SK-N-SH treated with all-trans-retinoic acid at 6 μM for 48 hours (cell line): ENCODE results near the gene ITFG2.

ENCODE experiments used
- ATAC-seq: fragments of 200-7000 bp; cut with Tn5 transposase; 3 replicates; pipeline ENCODE4 v1.9.1; 2020; ENCODE audit warnings: mild to moderate bottlenecking, moderate library complexity
- ARNTL ChIP-seq: fragments of 450-650 bp; formaldehyde crosslinking; IDR thresholded peaks from 2 replicates; pipeline ENCODE4 v1.5.0; 2020; ENCODE audit warnings: low read depth, mild to moderate bottlenecking, moderate library complexity, borderline replicate concordance
- BACH2 ChIP-seq: fragments of 250-450 bp; sonication (Bioruptor Pico); IDR thresholded peaks from 2 replicates; pipeline ENCODE4 v1.9.0; 2021; ENCODE audit warnings: mild to moderate bottlenecking, borderline replicate concordance
- CREB5 ChIP-seq: fragments of 250-450 bp; sonication (Bioruptor Pico); IDR thresholded peaks from 2 replicates; pipeline ENCODE4 v1.5.1; 2020; ENCODE audit warnings: low read depth, mild to moderate bottlenecking, moderate library complexity
- CSDC2 ChIP-seq: fragments of 250-450 bp; sonication (Bioruptor Pico); IDR thresholded peaks from 2 replicates; pipeline ENCODE4 v1.5.0; 2020; ENCODE audit warnings: mild to moderate bottlenecking, moderate library complexity
- GLIS3 ChIP-seq: fragments of 250-450 bp; sonication (Bioruptor Pico); IDR thresholded peaks from 2 replicates; pipeline ENCODE4 v1.5.0; 2020; ENCODE audit warnings: mild to moderate bottlenecking, moderate library complexity
- ISL1 ChIP-seq: fragments of 250-450 bp; sonication (Bioruptor Pico); IDR thresholded peaks from 2 replicates; pipeline ENCODE4 v2.1.2; 2022; ENCODE audit warnings: mild to moderate bottlenecking, moderate library complexity
- OSR1 ChIP-seq: fragments of 250-450 bp; sonication (Bioruptor Pico); IDR thresholded peaks from 2 replicates; pipeline ENCODE4 v1.8.0; 2022; ENCODE audit warnings: moderate library complexity, mild to moderate bottlenecking, inconsistent platforms
- PPARA ChIP-seq: fragments of 250-450 bp; sonication (Bioruptor Pico); IDR thresholded peaks from 2 replicates; pipeline ENCODE4 v1.5.0; 2020; ENCODE audit warnings: mild to moderate bottlenecking, borderline replicate concordance
- SNAI2 ChIP-seq: fragments of 250-450 bp; sonication (Bioruptor Pico); IDR thresholded peaks from 2 replicates; pipeline ENCODE4 v1.5.0; 2020; ENCODE audit warnings: mild to moderate bottlenecking, moderate library complexity
- TCF4 ChIP-seq: fragments of 250-450 bp; sonication (Bioruptor Pico); IDR thresholded peaks from 2 replicates; pipeline ENCODE4 v1.8.0; 2021; ENCODE audit warnings: mild to moderate bottlenecking, moderate library complexity, borderline replicate concordance
- TOX ChIP-seq: fragments of 250-450 bp; sonication (Bioruptor Pico); IDR thresholded peaks from 2 replicates; pipeline ENCODE4 v1.8.0; 2021; ENCODE audit warnings: mild to moderate bottlenecking, moderate library complexity, borderline replicate concordance
- ZFP3 ChIP-seq: fragments of 250-450 bp; sonication (Bioruptor Pico); IDR thresholded peaks from 2 replicates; pipeline ENCODE4 v1.5.0; 2020; ENCODE audit warnings: mild to moderate bottlenecking, moderate library complexity
- ZFP30 ChIP-seq: fragments of 450-650 bp; formaldehyde crosslinking; IDR thresholded peaks from 2 replicates; pipeline ENCODE4 v1.5.0; 2022; ENCODE audit warnings: mild to moderate bottlenecking, moderate library complexity
- ZNF565 ChIP-seq: fragments of 450-650 bp; formaldehyde crosslinking; conservative IDR thresholded peaks from 2 replicates; pipeline ENCODE4 v1.5.0; 2020; ENCODE audit warnings: low read depth, mild to moderate bottlenecking, moderate library complexity
- ZNF70 ChIP-seq: fragments of 450-650 bp; formaldehyde crosslinking; IDR thresholded peaks from 2 replicates; pipeline ENCODE4 v1.5.0; 2020; ENCODE audit warnings: mild to moderate bottlenecking, moderate library complexity
- ZNF8 ChIP-seq: fragments of 450-650 bp; formaldehyde crosslinking; IDR thresholded peaks from 2 replicates; pipeline ENCODE4 v1.5.0; 2020; ENCODE audit warnings: mild to moderate bottlenecking, moderate library complexity
- TF ChIP-seq, protein P1 (sequence below): fragments of 250-450 bp; sonication (Bioruptor Pico); IDR thresholded peaks from 2 replicates; pipeline ENCODE4 v1.5.0; 2020; ENCODE audit warnings: mild to moderate bottlenecking, moderate library complexity
- TF ChIP-seq, protein P2 (sequence below): fragments of 250-450 bp; sonication (Bioruptor Pico); IDR thresholded peaks from 2 replicates; pipeline ENCODE4 v1.8.0; 2020; ENCODE audit warnings: mild to moderate bottlenecking, moderate library complexity, borderline replicate concordance
- TF ChIP-seq, protein P3 (sequence below): fragments of 250-450 bp; sonication (Bioruptor Pico); IDR thresholded peaks from 2 replicates; pipeline ENCODE4 v1.5.1; 2021; ENCODE audit warnings: mild to moderate bottlenecking, moderate library complexity

The ITFG2 gene

GRCh38 chr12:2826036-2826435 is 13.6 kb downstream of the ITFG2 start:
- ATAC-seq: no peak
- no peak for TF ChIP-seq CSDC2 (CRISPR knock-in tag)
- TF ChIP-seq ZNF70: no peak
- TF ChIP-seq ZNF8 (CRISPR knock-in tag): no peak
- TF ChIP-seq CREB5 (CRISPR knock-in tag): no peak
- TF ChIP-seq ZFP3 (CRISPR knock-in tag): no peak
- TF ChIP-seq ISL1 (CRISPR knock-in tag): no peak
- TF ChIP-seq, protein P1, sequence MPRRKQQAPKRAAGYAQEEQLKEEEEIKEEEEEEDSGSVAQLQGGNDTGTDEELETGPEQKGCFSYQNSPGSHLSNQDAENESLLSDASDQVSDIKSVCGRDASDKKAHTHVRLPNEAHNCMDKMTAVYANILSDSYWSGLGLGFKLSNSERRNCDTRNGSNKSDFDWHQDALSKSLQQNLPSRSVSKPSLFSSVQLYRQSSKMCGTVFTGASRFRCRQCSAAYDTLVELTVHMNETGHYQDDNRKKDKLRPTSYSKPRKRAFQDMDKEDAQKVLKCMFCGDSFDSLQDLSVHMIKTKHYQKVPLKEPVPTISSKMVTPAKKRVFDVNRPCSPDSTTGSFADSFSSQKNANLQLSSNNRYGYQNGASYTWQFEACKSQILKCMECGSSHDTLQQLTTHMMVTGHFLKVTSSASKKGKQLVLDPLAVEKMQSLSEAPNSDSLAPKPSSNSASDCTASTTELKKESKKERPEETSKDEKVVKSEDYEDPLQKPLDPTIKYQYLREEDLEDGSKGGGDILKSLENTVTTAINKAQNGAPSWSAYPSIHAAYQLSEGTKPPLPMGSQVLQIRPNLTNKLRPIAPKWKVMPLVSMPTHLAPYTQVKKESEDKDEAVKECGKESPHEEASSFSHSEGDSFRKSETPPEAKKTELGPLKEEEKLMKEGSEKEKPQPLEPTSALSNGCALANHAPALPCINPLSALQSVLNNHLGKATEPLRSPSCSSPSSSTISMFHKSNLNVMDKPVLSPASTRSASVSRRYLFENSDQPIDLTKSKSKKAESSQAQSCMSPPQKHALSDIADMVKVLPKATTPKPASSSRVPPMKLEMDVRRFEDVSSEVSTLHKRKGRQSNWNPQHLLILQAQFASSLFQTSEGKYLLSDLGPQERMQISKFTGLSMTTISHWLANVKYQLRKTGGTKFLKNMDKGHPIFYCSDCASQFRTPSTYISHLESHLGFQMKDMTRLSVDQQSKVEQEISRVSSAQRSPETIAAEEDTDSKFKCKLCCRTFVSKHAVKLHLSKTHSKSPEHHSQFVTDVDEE (CRISPR knock-in tag): no peak

GRCh38 chr12:2826721-2827515 is 14.4 kb downstream of the ITFG2 start:
- no peak for TF ChIP-seq ZFP30 (CRISPR knock-in tag)
- no peak for TF ChIP-seq PPARA (CRISPR knock-in tag)
- TF ChIP-seq, protein P1 (CRISPR knock-in tag): no peak
- no peak for TF ChIP-seq BACH2 (CRISPR knock-in tag)
- TF ChIP-seq GLIS3 (CRISPR knock-in tag): no peak
- no peak for TF ChIP-seq ZFP3 (CRISPR knock-in tag)
- no peak for TF ChIP-seq TOX (CRISPR knock-in tag)
- TF ChIP-seq ZNF565 (CRISPR knock-in tag): no peak
- TF ChIP-seq ZNF70: no peak
- no peak for TF ChIP-seq ARNTL
- TF ChIP-seq, protein P2, sequence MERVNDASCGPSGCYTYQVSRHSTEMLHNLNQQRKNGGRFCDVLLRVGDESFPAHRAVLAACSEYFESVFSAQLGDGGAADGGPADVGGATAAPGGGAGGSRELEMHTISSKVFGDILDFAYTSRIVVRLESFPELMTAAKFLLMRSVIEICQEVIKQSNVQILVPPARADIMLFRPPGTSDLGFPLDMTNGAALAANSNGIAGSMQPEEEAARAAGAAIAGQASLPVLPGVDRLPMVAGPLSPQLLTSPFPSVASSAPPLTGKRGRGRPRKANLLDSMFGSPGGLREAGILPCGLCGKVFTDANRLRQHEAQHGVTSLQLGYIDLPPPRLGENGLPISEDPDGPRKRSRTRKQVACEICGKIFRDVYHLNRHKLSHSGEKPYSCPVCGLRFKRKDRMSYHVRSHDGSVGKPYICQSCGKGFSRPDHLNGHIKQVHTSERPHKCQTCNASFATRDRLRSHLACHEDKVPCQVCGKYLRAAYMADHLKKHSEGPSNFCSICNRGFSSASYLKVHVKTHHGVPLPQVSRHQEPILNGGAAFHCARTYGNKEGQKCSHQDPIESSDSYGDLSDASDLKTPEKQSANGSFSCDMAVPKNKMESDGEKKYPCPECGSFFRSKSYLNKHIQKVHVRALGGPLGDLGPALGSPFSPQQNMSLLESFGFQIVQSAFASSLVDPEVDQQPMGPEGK (CRISPR knock-in tag): no peak
- no peak for TF ChIP-seq SNAI2 (CRISPR knock-in tag)
- no peak for TF ChIP-seq TCF4
- no peak for TF ChIP-seq OSR1 (CRISPR knock-in tag)
- TF ChIP-seq, protein P3, sequence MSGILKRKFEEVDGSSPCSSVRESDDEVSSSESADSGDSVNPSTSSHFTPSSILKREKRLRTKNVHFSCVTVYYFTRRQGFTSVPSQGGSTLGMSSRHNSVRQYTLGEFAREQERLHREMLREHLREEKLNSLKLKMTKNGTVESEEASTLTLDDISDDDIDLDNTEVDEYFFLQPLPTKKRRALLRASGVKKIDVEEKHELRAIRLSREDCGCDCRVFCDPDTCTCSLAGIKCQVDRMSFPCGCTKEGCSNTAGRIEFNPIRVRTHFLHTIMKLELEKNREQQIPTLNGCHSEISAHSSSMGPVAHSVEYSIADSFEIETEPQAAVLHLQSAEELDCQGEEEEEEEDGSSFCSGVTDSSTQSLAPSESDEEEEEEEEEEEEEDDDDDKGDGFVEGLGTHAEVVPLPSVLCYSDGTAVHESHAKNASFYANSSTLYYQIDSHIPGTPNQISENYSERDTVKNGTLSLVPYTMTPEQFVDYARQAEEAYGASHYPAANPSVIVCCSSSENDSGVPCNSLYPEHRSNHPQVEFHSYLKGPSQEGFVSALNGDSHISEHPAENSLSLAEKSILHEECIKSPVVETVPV: no peak
- no peak for TF ChIP-seq ISL1 (CRISPR knock-in tag)
- TF ChIP-seq CSDC2 (CRISPR knock-in tag): no peak
- no peak for TF ChIP-seq CREB5 (CRISPR knock-in tag)
- ATAC-seq: no peak
